GM06990 (cell line): ENCODE data around the gene GREM1.

Experiments
- DNase-seq: peaks from one replicate; pipeline ENCODE4 v3.0.0-alpha.2; 2011; ENCODE audit not compliant: insufficient read length; ENCODE audit errors: extremely low read depth
- H3K27me3 ChIP-seq: replicated peaks from 2 replicates; pipeline ENCODE4 v1.6.0; 2011; ENCODE audit warnings: low read length; ENCODE audit not compliant: control insufficient read depth, insufficient read depth
- H3K36me3 ChIP-seq: 2 replicates; pipeline ENCODE4 v1.5.1; 2011; ENCODE audit warnings: low read length; ENCODE audit not compliant: control insufficient read depth, insufficient read depth
- H3K4me3 ChIP-seq: replicated peaks from 2 replicates; pipeline ENCODE4 v1.5.1; 2011; ENCODE audit warnings: low read depth, mild to moderate bottlenecking, control low read depth, low read length
- TF ChIP-seq, protein P1 (sequence below): IDR thresholded peaks from 2 replicates; pipeline ENCODE4 v1.5.1; 2011; ENCODE audit warnings: low read length, control low read depth, mild to moderate bottlenecking, inconsistent platforms; ENCODE audit not compliant: insufficient read depth, poor library complexity, severe bottlenecking

GREM1 gene

DNA sequence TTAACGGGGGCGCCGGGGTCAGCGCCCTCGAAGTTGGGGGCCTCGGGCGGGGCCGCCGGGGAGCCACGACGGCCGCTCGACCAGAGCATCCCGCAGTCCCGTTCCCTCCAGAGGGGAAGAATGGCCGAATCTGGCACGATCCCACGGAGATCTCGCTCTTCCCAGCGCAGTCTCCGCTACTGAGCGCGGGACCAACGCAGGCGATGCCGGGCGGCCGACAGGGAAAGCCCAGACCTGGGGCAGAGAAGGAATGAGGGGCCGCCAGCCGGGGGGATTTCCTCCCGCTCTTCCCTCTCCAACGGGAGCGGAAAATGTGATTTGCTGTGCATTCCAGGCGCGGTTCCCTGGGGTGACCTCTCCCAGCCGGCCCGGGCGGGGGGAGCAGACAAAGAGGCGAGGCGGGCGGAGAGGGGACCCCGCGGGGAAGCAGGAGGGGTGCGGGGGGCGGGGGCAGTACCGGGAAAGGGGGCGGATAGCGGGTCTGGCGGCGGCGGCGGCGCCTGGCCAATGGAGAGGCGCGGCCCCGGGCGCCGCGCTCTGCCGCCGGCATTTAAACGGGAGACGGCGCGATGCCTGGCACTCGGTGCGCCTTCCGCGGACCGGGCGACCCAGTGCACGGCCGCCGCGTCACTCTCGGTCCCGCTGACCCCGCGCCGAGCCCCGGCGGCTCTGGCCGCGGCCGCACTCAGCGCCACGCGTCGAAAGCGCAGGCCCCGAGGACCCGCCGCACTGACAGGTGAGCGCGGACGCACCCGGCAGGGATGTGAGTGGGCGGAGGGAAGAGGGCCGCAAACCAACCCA is at the start of gene GREM1:
TSS of gene GREM1 (plus strand) at position 579 of the 801 bp plus-strand sequence. CDS start 12,687 bp downstream, outside the sequence.
- TF ChIP-seq, protein P1, sequence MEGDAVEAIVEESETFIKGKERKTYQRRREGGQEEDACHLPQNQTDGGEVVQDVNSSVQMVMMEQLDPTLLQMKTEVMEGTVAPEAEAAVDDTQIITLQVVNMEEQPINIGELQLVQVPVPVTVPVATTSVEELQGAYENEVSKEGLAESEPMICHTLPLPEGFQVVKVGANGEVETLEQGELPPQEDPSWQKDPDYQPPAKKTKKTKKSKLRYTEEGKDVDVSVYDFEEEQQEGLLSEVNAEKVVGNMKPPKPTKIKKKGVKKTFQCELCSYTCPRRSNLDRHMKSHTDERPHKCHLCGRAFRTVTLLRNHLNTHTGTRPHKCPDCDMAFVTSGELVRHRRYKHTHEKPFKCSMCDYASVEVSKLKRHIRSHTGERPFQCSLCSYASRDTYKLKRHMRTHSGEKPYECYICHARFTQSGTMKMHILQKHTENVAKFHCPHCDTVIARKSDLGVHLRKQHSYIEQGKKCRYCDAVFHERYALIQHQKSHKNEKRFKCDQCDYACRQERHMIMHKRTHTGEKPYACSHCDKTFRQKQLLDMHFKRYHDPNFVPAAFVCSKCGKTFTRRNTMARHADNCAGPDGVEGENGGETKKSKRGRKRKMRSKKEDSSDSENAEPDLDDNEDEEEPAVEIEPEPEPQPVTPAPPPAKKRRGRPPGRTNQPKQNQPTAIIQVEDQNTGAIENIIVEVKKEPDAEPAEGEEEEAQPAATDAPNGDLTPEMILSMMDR: no peak
- Histone ChIP-seq H3K4me3 (no peak within 1 kb of the TSS), H3K27me3 (no peaks in the 10 kb centered on the region; the same call in 1 of the 2 replicates), H3K36me3 (no peaks in the 10 kb centered on the region)
- DNase-seq: no peak

GRCh38 chr15:32668942-32669341 is 48.9 kb upstream of the GREM1 start:
- DNase-seq: no peak
- Histone ChIP-seq H3K27me3 (no peaks in the 10 kb centered on the region), H3K4me3 (no peak overlapping the region), H3K36me3 (no peaks in the 10 kb centered on the region)
- TF ChIP-seq, protein P1: no peak

DNA sequence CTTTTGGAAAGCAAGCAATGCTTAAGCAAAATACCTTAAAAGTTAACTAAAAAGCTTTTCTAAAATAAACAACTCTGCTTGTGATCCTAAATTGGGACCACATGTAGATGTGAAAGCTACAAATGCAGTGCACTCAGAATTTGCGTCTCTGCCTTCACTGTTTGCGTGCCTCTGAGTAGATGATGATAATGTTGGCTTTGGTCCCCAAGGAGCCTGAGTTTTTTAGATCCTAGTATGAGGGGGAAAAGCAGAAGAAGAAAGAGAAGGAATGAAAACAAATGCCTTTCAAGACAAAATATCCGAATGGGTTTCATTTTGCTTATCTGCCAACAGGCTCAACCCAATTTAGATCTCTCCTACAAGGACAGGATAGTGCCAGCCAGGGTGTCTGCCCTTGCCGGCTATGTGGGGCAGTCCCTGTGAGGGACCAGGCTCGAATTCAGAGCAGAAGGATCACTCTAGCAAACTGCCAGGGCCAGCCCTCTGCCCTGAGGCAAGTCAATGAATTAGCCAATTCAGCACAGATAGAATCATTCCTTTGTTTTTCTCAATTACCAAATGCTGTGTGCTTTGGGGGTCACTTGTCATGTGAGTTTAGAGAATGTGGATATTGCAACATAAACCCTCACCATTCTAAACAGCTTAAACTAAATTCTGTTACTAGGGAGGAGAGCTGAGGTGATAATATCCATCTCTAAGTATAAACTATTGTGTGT is 47.8 kb upstream of the GREM1 start:
- no peak for DNase-seq
- TF ChIP-seq, protein P1: no peak

DNA sequence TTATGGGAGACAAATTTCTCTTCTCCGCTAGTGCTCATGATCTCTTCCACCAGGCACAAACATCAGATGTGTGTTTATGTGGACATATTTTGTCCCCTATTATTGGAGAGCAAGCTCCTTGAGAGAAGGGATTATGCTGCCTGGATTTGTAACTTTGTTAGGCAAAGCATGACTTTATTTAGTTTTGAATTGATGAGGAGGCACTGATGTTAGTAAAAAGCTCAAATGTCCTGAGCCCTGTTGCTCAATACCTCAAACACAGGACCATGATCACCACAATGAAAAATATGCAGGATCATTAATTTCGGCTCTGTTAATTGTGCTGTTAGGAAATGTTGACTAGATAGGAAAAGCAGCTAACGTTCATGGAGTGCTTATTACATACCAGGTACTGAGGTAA is 47.2 kb upstream of the GREM1 start:
- TF ChIP-seq, protein P1: no peak
- no peak for DNase-seq
- Histone ChIP-seq H3K27me3 (no peaks in the 10 kb centered on the region), H3K36me3 (no peaks in the 10 kb centered on the region), H3K4me3 (no peak overlapping the region)

More for the DNA sequence above, 47.8 kb upstream of the GREM1 start:
- Histone ChIP-seq H3K36me3 (no peaks in the 10 kb centered on the region), H3K27me3 (no peaks in the 10 kb centered on the region), H3K4me3 (no peak overlapping the region)

GRCh38 chr15:32671339-32672325 is 46.2 kb upstream of the GREM1 start:
- H3K27me3 ChIP-seq: no peaks in the 10 kb centered on the region
- DNase-seq: no peak
- TF ChIP-seq, protein P1: no peak
- H3K36me3 ChIP-seq: no peaks in the 10 kb centered on the region
- no peak overlapping the region for H3K4me3 ChIP-seq
